ENCODE data around the gene HK1. TPM values are rescaled to one million over a fixed set of nuclear protein-coding genes. Genes with fewer than 3 reads are reported as not detected.

HK1 gene
- total and polyA plus RNA-seq, 2 of the 13 experiments (the other 11 are each of a cell fraction or from before 2014, with no cell fraction given): 0.29 to 1.5 TPM

DNA sequence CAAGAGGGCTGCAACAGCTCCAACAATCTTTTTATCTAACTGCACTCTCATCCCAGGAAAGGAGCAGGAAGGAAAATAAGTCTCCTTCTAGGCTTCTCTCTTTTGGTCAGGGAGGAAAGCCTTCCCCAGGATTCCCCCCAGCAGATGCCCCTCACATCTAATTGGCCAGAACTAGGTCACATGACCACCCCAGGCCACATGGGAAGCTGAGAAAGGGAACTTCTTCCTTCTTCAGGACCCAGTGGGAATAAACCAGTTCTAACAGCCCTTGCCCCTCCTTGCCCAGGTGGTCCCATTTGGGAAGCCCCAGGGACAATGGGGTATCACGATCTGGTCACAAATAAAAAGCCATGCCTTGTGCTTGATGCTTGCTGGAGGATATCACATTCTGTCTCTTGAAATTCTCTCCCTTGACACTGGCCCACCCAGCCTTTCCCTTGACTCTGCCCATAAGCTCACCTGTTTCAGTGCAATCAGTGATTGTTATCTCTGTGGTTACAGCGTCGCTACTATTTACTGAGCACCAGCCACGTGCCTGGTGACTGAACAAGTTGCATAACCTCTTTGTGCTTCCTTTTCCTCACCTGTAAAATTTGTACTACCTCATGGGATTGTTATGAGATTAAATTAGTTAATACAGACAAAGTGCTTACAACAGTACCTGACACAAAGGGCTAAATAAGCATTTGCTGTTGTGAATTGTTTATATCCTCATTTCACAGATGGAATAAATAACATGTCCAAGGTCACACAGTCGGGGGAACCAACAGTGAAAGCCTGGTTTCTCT is 147.4 kb downstream of the HK1 start (continued):
- peak; percentile 65; the same call in 1 of the 2 replicates for TF ChIP-seq ZSCAN21 (CRISPR knock-in tag; IDR thresholded peaks at IDR 0.05; ENCODE audit: borderline replicate concordance)
- TF ChIP-seq, protein P1, sequence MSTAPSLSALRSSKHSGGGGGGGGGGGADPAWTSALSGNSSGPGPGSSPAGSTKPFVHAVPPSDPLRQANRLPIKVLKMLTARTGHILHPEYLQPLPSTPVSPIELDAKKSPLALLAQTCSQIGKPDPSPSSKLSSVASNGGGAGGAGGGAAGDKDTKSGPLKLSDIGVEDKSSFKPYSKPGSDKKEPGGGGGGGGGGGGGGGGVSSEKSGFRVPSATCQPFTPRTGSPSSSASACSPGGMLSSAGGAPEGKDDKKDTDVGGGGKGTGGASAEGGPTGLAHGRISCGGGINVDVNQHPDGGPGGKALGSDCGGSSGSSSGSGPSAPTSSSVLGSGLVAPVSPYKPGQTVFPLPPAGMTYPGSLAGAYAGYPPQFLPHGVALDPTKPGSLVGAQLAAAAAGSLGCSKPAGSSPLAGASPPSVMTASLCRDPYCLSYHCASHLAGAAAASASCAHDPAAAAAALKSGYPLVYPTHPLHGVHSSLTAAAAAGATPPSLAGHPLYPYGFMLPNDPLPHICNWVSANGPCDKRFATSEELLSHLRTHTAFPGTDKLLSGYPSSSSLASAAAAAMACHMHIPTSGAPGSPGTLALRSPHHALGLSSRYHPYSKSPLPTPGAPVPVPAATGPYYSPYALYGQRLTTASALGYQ (CRISPR knock-in tag; IDR thresholded peaks at IDR 0.05): peak; percentile 82; the same call in 1 of the 2 replicates
- TF ChIP-seq, protein P2, sequence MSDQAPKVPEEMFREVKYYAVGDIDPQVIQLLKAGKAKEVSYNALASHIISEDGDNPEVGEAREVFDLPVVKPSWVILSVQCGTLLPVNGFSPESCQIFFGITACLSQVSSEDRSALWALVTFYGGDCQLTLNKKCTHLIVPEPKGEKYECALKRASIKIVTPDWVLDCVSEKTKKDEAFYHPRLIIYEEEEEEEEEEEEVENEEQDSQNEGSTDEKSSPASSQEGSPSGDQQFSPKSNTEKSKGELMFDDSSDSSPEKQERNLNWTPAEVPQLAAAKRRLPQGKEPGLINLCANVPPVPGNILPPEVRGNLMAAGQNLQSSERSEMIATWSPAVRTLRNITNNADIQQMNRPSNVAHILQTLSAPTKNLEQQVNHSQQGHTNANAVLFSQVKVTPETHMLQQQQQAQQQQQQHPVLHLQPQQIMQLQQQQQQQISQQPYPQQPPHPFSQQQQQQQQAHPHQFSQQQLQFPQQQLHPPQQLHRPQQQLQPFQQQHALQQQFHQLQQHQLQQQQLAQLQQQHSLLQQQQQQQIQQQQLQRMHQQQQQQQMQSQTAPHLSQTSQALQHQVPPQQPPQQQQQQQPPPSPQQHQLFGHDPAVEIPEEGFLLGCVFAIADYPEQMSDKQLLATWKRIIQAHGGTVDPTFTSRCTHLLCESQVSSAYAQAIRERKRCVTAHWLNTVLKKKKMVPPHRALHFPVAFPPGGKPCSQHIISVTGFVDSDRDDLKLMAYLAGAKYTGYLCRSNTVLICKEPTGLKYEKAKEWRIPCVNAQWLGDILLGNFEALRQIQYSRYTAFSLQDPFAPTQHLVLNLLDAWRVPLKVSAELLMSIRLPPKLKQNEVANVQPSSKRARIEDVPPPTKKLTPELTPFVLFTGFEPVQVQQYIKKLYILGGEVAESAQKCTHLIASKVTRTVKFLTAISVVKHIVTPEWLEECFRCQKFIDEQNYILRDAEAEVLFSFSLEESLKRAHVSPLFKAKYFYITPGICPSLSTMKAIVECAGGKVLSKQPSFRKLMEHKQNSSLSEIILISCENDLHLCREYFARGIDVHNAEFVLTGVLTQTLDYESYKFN (CRISPR knock-in tag; conservative IDR thresholded peaks at IDR 0.05): peak; percentile 60; the same call in 1 of the 2 replicates
- TF ChIP-seq, protein P3, sequence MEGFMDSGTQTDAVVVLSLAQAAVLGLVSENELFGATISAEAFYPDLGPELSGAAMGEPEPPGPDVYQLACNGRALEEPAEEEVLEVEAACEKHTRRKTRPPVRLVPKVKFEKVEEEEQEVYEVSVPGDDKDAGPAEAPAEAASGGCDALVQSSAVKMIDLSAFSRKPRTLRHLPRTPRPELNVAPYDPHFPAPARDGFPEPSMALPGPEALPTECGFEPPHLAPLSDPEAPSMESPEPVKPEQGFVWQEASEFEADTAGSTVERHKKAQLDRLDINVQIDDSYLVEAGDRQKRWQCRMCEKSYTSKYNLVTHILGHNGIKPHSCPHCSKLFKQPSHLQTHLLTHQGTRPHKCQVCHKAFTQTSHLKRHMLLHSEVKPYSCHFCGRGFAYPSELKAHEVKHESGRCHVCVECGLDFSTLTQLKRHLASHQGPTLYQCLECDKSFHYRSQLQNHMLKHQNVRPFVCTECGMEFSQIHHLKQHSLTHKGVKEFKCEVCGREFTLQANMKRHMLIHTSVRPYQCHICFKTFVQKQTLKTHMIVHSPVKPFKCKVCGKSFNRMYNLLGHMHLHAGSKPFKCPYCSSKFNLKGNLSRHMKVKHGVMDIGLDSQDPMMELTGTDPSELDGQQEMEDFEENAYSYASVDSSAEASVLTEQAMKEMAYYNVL (CRISPR knock-in tag; IDR thresholded peaks at IDR 0.05; ENCODE audit: borderline replicate concordance): no peak
- TF ChIP-seq ZNF317 (CRISPR knock-in tag; IDR thresholded peaks at IDR 0.05): 0 out of 2 replicates have a peak, but pooled peaks have one; percentile 21
- TF ChIP-seq GATAD2A (CRISPR knock-in tag; IDR thresholded peaks at IDR 0.05): peak; percentile 97
- peak; percentile 94 for TF ChIP-seq SMAD3 (CRISPR knock-in tag; IDR thresholded peaks at IDR 0.05)
- TF ChIP-seq GABPA (IDR thresholded peaks at IDR 0.05; ENCODE audit: low read depth, low read length): no peak
- peak; percentile 42; the same call in 1 of the 2 replicates for TF ChIP-seq GABPA (CRISPR knock-in tag; IDR thresholded peaks at IDR 0.05; ENCODE audit: low read depth)
- peak; percentile 74; the same call in 1 of the 2 replicates for TF ChIP-seq REPIN1 (CRISPR knock-in tag; IDR thresholded peaks at IDR 0.05; ENCODE audit: borderline replicate concordance, low read depth)
- TF ChIP-seq ZNF792 (CRISPR knock-in tag; IDR thresholded peaks at IDR 0.05): peak; percentile 81
- TF ChIP-seq ZNF780A (CRISPR knock-in tag; IDR thresholded peaks at IDR 0.05): peak; percentile 89
- TF ChIP-seq, protein P4, sequence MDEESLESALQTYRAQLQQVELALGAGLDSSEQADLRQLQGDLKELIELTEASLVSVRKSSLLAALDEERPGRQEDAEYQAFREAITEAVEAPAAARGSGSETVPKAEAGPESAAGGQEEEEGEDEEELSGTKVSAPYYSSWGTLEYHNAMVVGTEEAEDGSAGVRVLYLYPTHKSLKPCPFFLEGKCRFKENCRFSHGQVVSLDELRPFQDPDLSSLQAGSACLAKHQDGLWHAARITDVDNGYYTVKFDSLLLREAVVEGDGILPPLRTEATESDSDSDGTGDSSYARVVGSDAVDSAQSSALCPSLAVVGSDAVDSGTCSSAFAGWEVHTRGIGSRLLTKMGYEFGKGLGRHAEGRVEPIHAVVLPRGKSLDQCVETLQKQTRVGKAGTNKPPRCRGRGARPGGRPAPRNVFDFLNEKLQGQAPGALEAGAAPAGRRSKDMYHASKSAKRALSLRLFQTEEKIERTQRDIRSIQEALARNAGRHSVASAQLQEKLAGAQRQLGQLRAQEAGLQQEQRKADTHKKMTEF (CRISPR knock-in tag; IDR thresholded peaks at IDR 0.05): peak; percentile 85
- TF ChIP-seq, protein P5, sequence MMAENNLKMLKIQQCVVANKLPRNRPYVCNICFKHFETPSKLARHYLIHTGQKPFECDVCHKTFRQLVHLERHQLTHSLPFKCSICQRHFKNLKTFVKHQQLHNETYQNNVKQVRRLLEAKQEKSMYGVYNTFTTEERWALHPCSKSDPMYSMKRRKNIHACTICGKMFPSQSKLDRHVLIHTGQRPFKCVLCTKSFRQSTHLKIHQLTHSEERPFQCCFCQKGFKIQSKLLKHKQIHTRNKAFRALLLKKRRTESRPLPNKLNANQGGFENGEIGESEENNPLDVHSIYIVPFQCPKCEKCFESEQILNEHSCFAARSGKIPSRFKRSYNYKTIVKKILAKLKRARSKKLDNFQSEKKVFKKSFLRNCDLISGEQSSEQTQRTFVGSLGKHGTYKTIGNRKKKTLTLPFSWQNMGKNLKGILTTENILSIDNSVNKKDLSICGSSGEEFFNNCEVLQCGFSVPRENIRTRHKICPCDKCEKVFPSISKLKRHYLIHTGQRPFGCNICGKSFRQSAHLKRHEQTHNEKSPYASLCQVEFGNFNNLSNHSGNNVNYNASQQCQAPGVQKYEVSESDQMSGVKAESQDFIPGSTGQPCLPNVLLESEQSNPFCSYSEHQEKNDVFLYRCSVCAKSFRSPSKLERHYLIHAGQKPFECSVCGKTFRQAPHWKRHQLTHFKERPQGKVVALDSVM (CRISPR knock-in tag; IDR thresholded peaks at IDR 0.05): no peak
- TF ChIP-seq CHD2 (IDR thresholded peaks at IDR 0.05; ENCODE audit: low read depth, low read length): no peak
- peak; percentile 76 for TF ChIP-seq TEAD3 (CRISPR knock-in tag; optimal IDR thresholded peaks at IDR 0.05; ENCODE audit: borderline replicate concordance)
- no peak for TF ChIP-seq ATM (IDR thresholded peaks at IDR 0.05; ENCODE audit: borderline replicate concordance)
- peak; percentile 80; the same call in 1 of the 2 replicates for TF ChIP-seq KDM3A (CRISPR knock-in tag; IDR thresholded peaks at IDR 0.05; ENCODE audit: low read depth)
- TF ChIP-seq RCOR2 (CRISPR knock-in tag; IDR thresholded peaks at IDR 0.05): peak; percentile 80

All from HepG2 (cell line).